Dermis microvascular lymphatic vessel endothelial cell (primary cell): Measurements from ENCODE around the gene IL15RA. TPM values are rescaled to one million over a fixed set of nuclear protein-coding genes. Genes with fewer than 3 reads are reported as not detected.

Experiments
- total RNA-seq: library from RNA; depleted of rRNA; stranded (reverse); fragments of >200 nt; gene quantifications from 2 replicates; pipeline ENCODE4 v1.2.1, GENCODE V29; 2014

Gene IL15RA
- total RNA-seq, 1 donor from 2014 or later, result 8.6 TPM

Other genes with a start within 250 kb of the IL15RA start
- gene GDI2, start 164.1 kb downstream of the IL15RA start, total RNA-seq, result 375 and 522 TPM in 2 replicates
- gene ANKRD16, start 87.7 kb downstream of the IL15RA start, total RNA-seq, result 4.5 and 5.7 TPM in 2 replicates
- 61.6 and 87.5 TPM in 2 replicates for gene FBH1, start 87.3 kb downstream of the IL15RA start, total RNA-seq
- gene IL2RA, start 84.8 kb upstream of the IL15RA start, total RNA-seq, result not detected in 2 replicates
- 25.9 and 29.5 TPM in 2 replicates for gene RBM17, start 111.5 kb upstream of the IL15RA start, total RNA-seq
- gene PFKFB3, start 225.4 kb upstream of the IL15RA start, total RNA-seq, result 24.5 and 25.3 TPM in 2 replicates